ENCODE results near the gene PERM1.

Gene PERM1

GRCh38 chr1:930633-931138 lies 51.2 kb downstream of the PERM1 start:
- DNase-seq, result no peak

DNA sequence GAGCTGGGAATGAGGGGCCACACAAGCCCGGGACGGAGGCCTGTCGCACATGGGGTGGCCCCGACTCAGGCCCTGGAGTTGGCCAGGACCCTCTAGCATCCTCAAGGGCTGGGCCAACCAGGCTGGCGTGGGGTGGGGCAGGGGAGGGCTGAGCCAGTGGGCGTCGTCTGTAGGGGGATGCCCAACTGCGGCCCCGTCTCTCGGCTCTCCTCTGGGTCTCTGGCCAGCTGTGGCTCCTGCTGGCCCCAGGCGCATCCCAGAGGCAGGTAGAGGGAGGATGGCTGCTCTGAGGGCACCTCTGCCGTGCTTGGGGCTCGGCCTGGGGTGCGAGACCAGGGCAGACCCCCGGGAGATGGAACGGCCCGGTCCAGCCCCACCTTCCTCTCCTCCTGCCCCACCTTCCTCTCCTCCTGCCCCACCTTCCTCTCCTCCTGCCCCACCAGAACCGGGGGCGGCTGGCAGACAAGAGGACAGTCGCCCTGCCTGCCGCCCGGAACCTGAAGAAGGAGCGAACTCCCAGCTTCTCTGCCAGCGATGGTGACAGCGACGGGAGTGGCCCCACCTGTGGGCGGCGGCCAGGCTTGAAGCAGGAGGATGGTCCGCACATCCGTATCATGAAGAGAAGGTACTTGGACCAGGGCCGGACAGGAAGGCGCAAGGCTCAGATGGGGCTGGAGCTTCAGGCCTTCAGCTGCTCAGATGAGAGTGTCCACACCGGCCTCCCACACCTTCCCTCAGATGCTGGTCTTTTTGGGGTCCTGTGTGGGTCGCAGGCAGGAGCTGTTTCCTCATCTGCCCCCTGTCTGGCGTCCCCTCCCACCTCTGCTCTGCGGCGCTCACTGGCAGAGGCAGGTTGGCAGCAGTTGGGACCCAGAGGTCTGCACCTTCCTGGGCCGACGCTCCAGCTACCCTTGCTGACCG lies 51.9 kb downstream of the PERM1 start:
- no peak for DNase-seq

GRCh38 chr1:928825-929661 lies 52.9 kb downstream of the PERM1 start:
- no peak for DNase-seq

DNA sequence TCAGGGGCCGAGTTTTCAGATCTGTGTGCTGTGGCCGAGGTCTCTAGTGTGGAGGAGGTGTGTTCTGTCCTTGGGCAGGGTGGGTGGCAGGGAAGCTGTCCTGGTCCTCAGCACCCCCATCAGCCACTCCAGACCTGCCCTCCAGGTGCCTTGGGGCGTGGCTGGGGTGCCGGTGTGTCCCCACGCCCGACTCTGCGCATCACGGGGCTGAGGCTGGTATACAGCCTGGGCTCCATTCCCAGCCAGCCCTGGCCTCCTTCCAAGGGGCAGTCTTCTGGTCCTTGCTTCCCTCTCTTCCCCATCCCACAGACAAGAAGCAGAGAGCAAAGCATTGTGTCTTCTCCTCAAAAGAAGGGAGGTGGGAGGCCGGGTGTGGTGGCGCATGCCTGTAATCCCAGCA lies 54.1 kb downstream of the PERM1 start:
- no peak for DNase-seq

- no peak for DNase-seq
Observed at GRCh38 chr1:927234-927633, 54.7 kb downstream of the PERM1 start.

GRCh38 chr1:925561-926421 lies 56.1 kb downstream of the PERM1 start:
- DNase-seq, result no peak
